Kasumi-1 (cell line): ENCODE data around the gene PPP1R1C.
"Not testable (repeated sequence)": the region's sequence is repeated elsewhere in the genome, so short reads cannot be mapped to it uniquely, and the experiment has no call there.

ENCODE experiments used
- DNase-seq, 2 experiments: peaks; one replicate each; lab custom pipeline; 2025; lab: John Stamatoyannopoulos, UW

The PPP1R1C gene

GRCh38 chr2:182015334-182016109 is 29.9 kb downstream of the PPP1R1C start:
- no peak for DNase-seq

- DNase-seq = no peak
Measured at GRCh38 chr2:182018218-182018617, 32.6 kb downstream of the PPP1R1C start.

GRCh38 chr2:182019731-182020130 is 34.1 kb downstream of the PPP1R1C start:
- no peak for DNase-seq

- peak; percentile 14 to 16 for DNase-seq
Measured at GRCh38 chr2:182020286-182021070, 34.8 kb downstream of the PPP1R1C start.

GRCh38 chr2:182023235-182023634 is 37.6 kb downstream of the PPP1R1C start:
- DNase-seq = no peak

GRCh38 chr2:182030875-182031274 is 45.2 kb downstream of the PPP1R1C start:
- not testable (repeated sequence) for DNase-seq

- DNase-seq = no peak
Measured at GRCh38 chr2:182031956-182032355, 46.3 kb downstream of the PPP1R1C start.

GRCh38 chr2:182033449-182033848 is 47.8 kb downstream of the PPP1R1C start:
- no peak for DNase-seq

- DNase-seq = no peak
Measured at GRCh38 chr2:182038576-182038975, 52.9 kb downstream of the PPP1R1C start.

- no peak for DNase-seq
Measured at GRCh38 chr2:182043021-182043420, 57.4 kb downstream of the PPP1R1C start.

- no peak for DNase-seq
Measured at GRCh38 chr2:182043861-182044260, 58.2 kb downstream of the PPP1R1C start.

- no peak for DNase-seq
Measured at GRCh38 chr2:182047544-182047943, 61.9 kb downstream of the PPP1R1C start.

GRCh38 chr2:182048088-182048487 is 62.4 kb downstream of the PPP1R1C start:
- DNase-seq = no peak

- no peak for DNase-seq
Measured at GRCh38 chr2:182048621-182049020, 63.0 kb downstream of the PPP1R1C start.

GRCh38 chr2:182049372-182050148 is 63.9 kb downstream of the PPP1R1C start:
- no peak for DNase-seq

GRCh38 chr2:182050333-182051135 is 64.9 kb downstream of the PPP1R1C start:
- no peak for DNase-seq

- DNase-seq = no peak
Measured at GRCh38 chr2:182055993-182056392, 70.3 kb downstream of the PPP1R1C start.

- DNase-seq = no peak
Measured at GRCh38 chr2:182057002-182057401, 71.3 kb downstream of the PPP1R1C start.

- DNase-seq = no peak
Measured at GRCh38 chr2:182058056-182058455, 72.4 kb downstream of the PPP1R1C start.

- DNase-seq = no peak
Measured at GRCh38 chr2:182061739-182062138, 76.1 kb downstream of the PPP1R1C start.

- DNase-seq = no peak
Measured at GRCh38 chr2:182062329-182062972, 76.8 kb downstream of the PPP1R1C start.
